GM19395 (cell line): ENCODE data around the gene DOCK2.

Experiments used
- ATAC-seq: cut with Tn5 transposase; IDR thresholded peaks from one replicate; pipeline ENCODE4 v1.9.1; 2021; ENCODE audit warnings: mild to moderate bottlenecking, moderate library complexity; ENCODE audit not compliant: unreplicated experiment

The DOCK2 gene

GRCh38 chr5:170109059-170110031 lies 472.3 kb downstream of the DOCK2 start:
- no peak for ATAC-seq

DNA sequence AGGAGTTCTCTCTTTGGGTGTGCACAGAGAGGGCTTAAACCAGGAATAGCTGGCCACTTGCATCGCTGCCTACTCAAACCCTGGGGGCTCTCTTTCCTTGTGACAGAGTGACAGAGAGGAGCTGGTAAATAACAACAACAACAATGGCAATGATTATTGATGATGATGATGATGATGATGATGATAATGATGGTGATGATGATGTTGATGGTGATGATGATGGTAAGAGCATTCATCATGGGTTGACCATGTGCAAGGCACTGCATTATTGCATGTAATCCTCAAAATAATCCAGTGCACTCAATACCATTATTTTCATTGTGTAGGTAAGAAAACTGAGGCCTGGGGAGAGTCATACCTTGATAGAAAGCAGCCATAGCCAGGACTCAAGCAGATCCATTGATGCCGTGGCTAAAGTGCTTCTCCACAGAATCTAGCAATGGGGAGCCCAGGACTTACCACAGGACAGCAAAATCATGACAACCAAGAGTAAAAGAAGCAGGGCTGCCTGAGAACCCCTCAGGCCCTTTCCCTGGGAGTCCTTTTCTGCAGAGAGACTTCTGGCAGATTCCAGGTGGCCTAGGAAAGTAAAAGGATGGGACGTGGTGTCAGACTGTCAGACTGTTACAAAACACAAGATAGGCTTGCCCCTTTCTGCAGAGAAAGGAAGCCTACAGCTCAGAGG lies 473.5 kb downstream of the DOCK2 start:
- ATAC-seq = no peak

- no peak for ATAC-seq
These were observed 474.2 kb downstream of the DOCK2 start for GRCh38 chr5:170111088-170111785.

- no peak for ATAC-seq
These were observed 475.9 kb downstream of the DOCK2 start for GRCh38 chr5:170112876-170113521.

DNA sequence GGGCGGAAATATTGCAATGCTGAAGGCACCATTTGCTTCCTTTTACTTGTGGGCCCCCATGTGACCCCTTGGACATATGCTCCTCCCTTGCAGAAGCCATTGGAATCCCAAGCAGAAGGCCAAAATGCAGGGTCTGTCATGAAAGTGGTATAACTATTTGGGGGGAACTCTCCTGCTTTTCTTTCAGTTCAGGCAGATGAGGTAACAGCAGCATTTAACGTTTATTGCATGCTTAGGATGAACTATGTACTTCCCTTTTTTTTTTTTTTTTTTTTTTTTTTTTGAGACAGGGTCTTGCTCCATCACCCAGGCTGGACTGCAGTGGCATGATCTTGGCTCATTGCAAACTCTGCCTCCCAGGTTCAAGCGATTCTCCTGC lies 476.4 kb downstream of the DOCK2 start:
- ATAC-seq = no peak

- ATAC-seq = no peak
These were observed 477.2 kb downstream of the DOCK2 start for GRCh38 chr5:170114271-170114670.

- ATAC-seq = no peak
These were observed 478.9 kb downstream of the DOCK2 start for GRCh38 chr5:170115925-170116324.

DNA sequence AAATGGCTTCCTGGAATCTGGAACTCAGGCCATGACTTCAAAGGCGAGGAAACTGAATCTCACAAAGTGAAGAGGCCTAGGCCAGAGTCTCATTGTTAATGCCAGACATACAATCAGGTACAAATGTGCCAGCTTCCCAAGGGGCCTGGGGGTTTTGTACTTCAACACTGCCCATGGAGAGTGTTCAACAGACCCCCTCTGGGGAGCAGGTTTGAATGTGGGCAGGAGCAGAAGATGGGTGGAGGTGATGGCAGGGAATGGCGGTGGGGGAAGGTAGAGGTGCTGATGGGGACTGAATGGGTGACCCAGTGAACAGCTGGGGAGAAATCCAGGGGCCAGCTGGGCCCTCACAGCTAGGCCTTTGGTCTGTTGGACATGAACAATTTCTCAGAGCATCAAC lies 480.7 kb downstream of the DOCK2 start:
- ATAC-seq = no peak

DNA sequence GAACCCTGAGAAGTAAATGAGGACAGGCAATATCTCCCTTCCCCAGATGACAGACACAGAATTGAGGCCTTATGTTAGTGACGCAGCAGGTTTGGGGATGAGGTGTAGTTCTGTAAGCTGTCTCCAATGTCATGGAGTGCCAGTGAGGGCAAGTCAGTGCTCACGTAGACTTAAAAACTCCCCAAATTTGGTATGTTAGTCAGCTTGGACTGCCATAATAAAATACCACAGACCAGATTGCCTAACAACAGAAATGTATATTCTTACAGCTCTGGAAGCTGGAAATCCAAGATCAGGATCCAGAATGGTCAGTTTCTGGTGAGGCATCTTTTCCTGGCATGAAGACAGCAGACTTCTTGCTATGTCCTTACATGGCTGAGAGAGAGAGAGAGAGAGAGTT lies 483.5 kb downstream of the DOCK2 start:
- ATAC-seq = no peak

DNA sequence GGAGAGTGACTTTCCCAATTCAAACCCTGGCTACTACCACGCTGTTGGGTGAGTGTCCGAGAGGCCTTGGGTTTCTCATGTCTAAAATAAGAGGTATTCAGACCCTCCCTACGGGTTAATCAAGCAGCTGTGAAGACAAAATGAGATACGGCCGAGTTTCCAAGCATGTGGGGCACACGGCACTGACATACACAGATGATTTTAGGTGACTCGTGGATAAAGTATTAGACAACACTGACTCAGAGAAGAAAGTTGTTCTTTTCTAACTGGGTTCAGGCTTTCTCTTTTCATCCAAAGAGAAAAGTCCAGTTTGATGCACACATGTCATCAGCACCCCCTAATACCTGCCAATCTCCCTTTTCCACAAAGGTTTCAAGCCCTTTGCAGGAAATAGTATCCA lies 484.2 kb downstream of the DOCK2 start:
- no peak for ATAC-seq

- ATAC-seq = no peak
These were observed 489.0 kb downstream of the DOCK2 start for GRCh38 chr5:170126061-170126460.

GRCh38 chr5:170126626-170127025 lies 489.6 kb downstream of the DOCK2 start:
- no peak for ATAC-seq

GRCh38 chr5:170131235-170131634 lies 494.2 kb downstream of the DOCK2 start:
- ATAC-seq = no peak

- ATAC-seq = no peak
These were observed 495.3 kb downstream of the DOCK2 start for GRCh38 chr5:170132269-170132975.
